Activated CD4-positive, alpha-beta T cell treated with anti-CD3 and anti-CD28 coated beads, Interleukin-2, amount 10 ng/mL, durations not matched to agents 7 days and 5 days (primary cell): ENCODE data around the gene NLGN1. TPM values are rescaled to one million over a fixed set of nuclear protein-coding genes. Genes with fewer than 3 reads are reported as not detected.

Experiments used
- CTCF ChIA-PET: fragments of 350-600 bp; sonication (Branson Sonifier 250); formaldehyde crosslinking; loops from one replicate; lab custom pipeline; 2021; ENCODE audit warnings: antibody characterized with exemption; lab: Charles Lee
- POLR2A ChIA-PET: fragments of 350-600 bp; sonication (Branson Sonifier 250); formaldehyde crosslinking; loops from one replicate; lab custom pipeline; 2021; ENCODE audit warnings: antibody characterized with exemption; lab: Charles Lee
- DNase-seq: peaks from one replicate; pipeline ENCODE4 v3.0.0-alpha.2; 2020
- H3K27ac Mint-ChIP-seq: one replicate; pipeline ENCODE4 v1.8.0; 2021; ENCODE audit warnings: mild to moderate bottlenecking, moderate library complexity, mixed read lengths
- H3K27me3 Mint-ChIP-seq: one replicate; pipeline ENCODE4 v1.8.0; 2021; ENCODE audit warnings: mixed read lengths
- H3K36me3 Mint-ChIP-seq: one replicate; pipeline ENCODE4 v1.8.0; 2021; ENCODE audit warnings: low read depth, mixed read lengths
- H3K4me1 Mint-ChIP-seq: one replicate; pipeline ENCODE4 v1.8.0; 2021; ENCODE audit warnings: mixed read lengths
- H3K4me3 Mint-ChIP-seq: one replicate; pipeline ENCODE4 v1.8.0; 2021; ENCODE audit warnings: mild to moderate bottlenecking, moderate library complexity, mixed read lengths
- H3K9me3 Mint-ChIP-seq: one replicate; pipeline ENCODE4 v1.8.0; 2021; ENCODE audit warnings: mixed read lengths
- total RNA-seq, 2 experiments: library from RNA; stranded (reverse); gene quantifications; one replicate each; pipeline ENCODE4 v1.2.3, GENCODE V29; 2021

Gene NLGN1
- total RNA-seq, 2 experiments from 2014 or later = not detected

- no peak overlapping the region for H3K4me3 Mint-ChIP-seq
- H3K27me3 Mint-ChIP-seq = no peaks in the 10 kb centered on the region
- DNase-seq = no peak
- no peaks in the 10 kb centered on the region for H3K36me3 Mint-ChIP-seq
- H3K9me3 Mint-ChIP-seq = no peaks in the 10 kb centered on the region
- no peaks in the 10 kb centered on the region for H3K4me1 Mint-ChIP-seq
- CTCF ChIA-PET = no interaction called here
- POLR2A ChIA-PET = no interaction called here
- H3K27ac Mint-ChIP-seq = no peak overlapping the region
Observed at GRCh38 chr3:173913974-173914421, 516.5 kb downstream of the NLGN1 start.

- POLR2A ChIA-PET = no interaction called here
- no peaks in the 10 kb centered on the region for H3K4me1 Mint-ChIP-seq
- no peak overlapping the region for H3K4me3 Mint-ChIP-seq
- H3K27me3 Mint-ChIP-seq = no peaks in the 10 kb centered on the region
- no peak overlapping the region for H3K27ac Mint-ChIP-seq
- H3K9me3 Mint-ChIP-seq = no peaks in the 10 kb centered on the region
- CTCF ChIA-PET = no interaction called here
- no peaks in the 10 kb centered on the region for H3K36me3 Mint-ChIP-seq
- no peak for DNase-seq
Observed at GRCh38 chr3:173916799-173917198, 519.3 kb downstream of the NLGN1 start.

GRCh38 chr3:173920386-173920785 is 522.8 kb downstream of the NLGN1 start:
- Mint-ChIP-seq H3K4me3 (no peak overlapping the region), H3K27ac (no peak overlapping the region), H3K27me3 (no peaks in the 10 kb centered on the region), H3K9me3 (no peaks in the 10 kb centered on the region), H3K36me3 (no peaks in the 10 kb centered on the region), H3K4me1 (no peaks in the 10 kb centered on the region)
- ChIA-PET POLR2A (no interaction called here), CTCF (no interaction called here)
- no peak for DNase-seq

- no peak overlapping the region for H3K27ac Mint-ChIP-seq
- no peak overlapping the region for H3K4me3 Mint-ChIP-seq
- H3K27me3 Mint-ChIP-seq = no peaks in the 10 kb centered on the region
- H3K9me3 Mint-ChIP-seq = no peaks in the 10 kb centered on the region
- no peaks in the 10 kb centered on the region for H3K36me3 Mint-ChIP-seq
- POLR2A ChIA-PET = no interaction called here
- no peaks in the 10 kb centered on the region for H3K4me1 Mint-ChIP-seq
- DNase-seq = no peak
- CTCF ChIA-PET = no interaction called here
Observed at GRCh38 chr3:173921732-173922131, 524.2 kb downstream of the NLGN1 start.

- no peak overlapping the region for H3K4me3 Mint-ChIP-seq
- ChIA-PET POLR2A (no interaction called here), CTCF (no interaction called here)
- DNase-seq = no peak
- no peaks in the 10 kb centered on the region for H3K4me1 Mint-ChIP-seq
- no peaks in the 10 kb centered on the region for H3K27me3 Mint-ChIP-seq
- no peaks in the 10 kb centered on the region for H3K36me3 Mint-ChIP-seq
- no peak overlapping the region for H3K27ac Mint-ChIP-seq
- no peaks in the 10 kb centered on the region for H3K9me3 Mint-ChIP-seq
Observed at GRCh38 chr3:173923204-173923603, 525.7 kb downstream of the NLGN1 start.

- H3K36me3 Mint-ChIP-seq = no peaks in the 10 kb centered on the region
- DNase-seq = no peak
- no peaks in the 10 kb centered on the region for H3K4me1 Mint-ChIP-seq
- POLR2A ChIA-PET = no interaction called here
- no peaks in the 10 kb centered on the region for H3K9me3 Mint-ChIP-seq
- H3K27me3 Mint-ChIP-seq = no peaks in the 10 kb centered on the region
- no peak overlapping the region for H3K27ac Mint-ChIP-seq
- no peak overlapping the region for H3K4me3 Mint-ChIP-seq
- CTCF ChIA-PET = no interaction called here
Observed at GRCh38 chr3:173930251-173930650, 532.7 kb downstream of the NLGN1 start.

GRCh38 chr3:173932624-173933023 is 535.1 kb downstream of the NLGN1 start:
- H3K9me3 Mint-ChIP-seq = no peaks in the 10 kb centered on the region
- ChIA-PET POLR2A (no interaction called here), CTCF (no interaction called here)
- no peaks in the 10 kb centered on the region for H3K4me1 Mint-ChIP-seq
- H3K27me3 Mint-ChIP-seq = no peaks in the 10 kb centered on the region
- DNase-seq = no peak
- no peak overlapping the region for H3K4me3 Mint-ChIP-seq
- H3K36me3 Mint-ChIP-seq = no peaks in the 10 kb centered on the region
- H3K27ac Mint-ChIP-seq = no peak overlapping the region

GRCh38 chr3:173933113-173933512 is 535.6 kb downstream of the NLGN1 start:
- no peak overlapping the region for H3K4me3 Mint-ChIP-seq
- H3K27me3 Mint-ChIP-seq = no peaks in the 10 kb centered on the region
- H3K9me3 Mint-ChIP-seq = no peaks in the 10 kb centered on the region
- ChIA-PET POLR2A (no interaction called here), CTCF (no interaction called here)
- H3K4me1 Mint-ChIP-seq = no peaks in the 10 kb centered on the region
- H3K36me3 Mint-ChIP-seq = no peaks in the 10 kb centered on the region
- no peak for DNase-seq
- H3K27ac Mint-ChIP-seq = no peak overlapping the region

- ChIA-PET CTCF (no interaction called here), POLR2A (no interaction called here)
- H3K4me1 Mint-ChIP-seq = no peaks in the 10 kb centered on the region
- H3K9me3 Mint-ChIP-seq = no peaks in the 10 kb centered on the region
- no peaks in the 10 kb centered on the region for H3K36me3 Mint-ChIP-seq
- no peaks in the 10 kb centered on the region for H3K27me3 Mint-ChIP-seq
- no peak overlapping the region for H3K27ac Mint-ChIP-seq
- DNase-seq = no peak
- H3K4me3 Mint-ChIP-seq = no peak overlapping the region
Observed at GRCh38 chr3:173936316-173936715, 538.8 kb downstream of the NLGN1 start.

GRCh38 chr3:173938159-173938558 is 540.6 kb downstream of the NLGN1 start:
- POLR2A ChIA-PET = no interaction called here
- no peak overlapping the region for H3K27ac Mint-ChIP-seq
- H3K36me3 Mint-ChIP-seq = no peaks in the 10 kb centered on the region
- H3K4me3 Mint-ChIP-seq = no peak overlapping the region
- CTCF ChIA-PET = no interaction called here
- no peaks in the 10 kb centered on the region for H3K4me1 Mint-ChIP-seq
- no peaks in the 10 kb centered on the region for H3K9me3 Mint-ChIP-seq
- no peaks in the 10 kb centered on the region for H3K27me3 Mint-ChIP-seq
- DNase-seq = no peak

GRCh38 chr3:173938616-173939015 is 541.1 kb downstream of the NLGN1 start:
- no peak for DNase-seq
- no peaks in the 10 kb centered on the region for H3K9me3 Mint-ChIP-seq
- no peak overlapping the region for H3K4me3 Mint-ChIP-seq
- ChIA-PET CTCF (no interaction called here), POLR2A (no interaction called here)
- H3K27me3 Mint-ChIP-seq = no peaks in the 10 kb centered on the region
- no peaks in the 10 kb centered on the region for H3K36me3 Mint-ChIP-seq
- H3K4me1 Mint-ChIP-seq = no peaks in the 10 kb centered on the region
- no peak overlapping the region for H3K27ac Mint-ChIP-seq

- Mint-ChIP-seq H3K4me1 (no peaks in the 10 kb centered on the region), H3K9me3 (no peaks in the 10 kb centered on the region), H3K27ac (no peak overlapping the region), H3K36me3 (no peaks in the 10 kb centered on the region), H3K4me3 (no peak overlapping the region), H3K27me3 (no peaks in the 10 kb centered on the region)
- ChIA-PET CTCF (no interaction called here), POLR2A (no interaction called here)
- no peak for DNase-seq
Observed at GRCh38 chr3:173939331-173939730, 541.8 kb downstream of the NLGN1 start.

- no peaks in the 10 kb centered on the region for H3K4me1 Mint-ChIP-seq
- no peaks in the 10 kb centered on the region for H3K9me3 Mint-ChIP-seq
- H3K4me3 Mint-ChIP-seq = no peak overlapping the region
- POLR2A ChIA-PET = no interaction called here
- no peaks in the 10 kb centered on the region for H3K27me3 Mint-ChIP-seq
- H3K36me3 Mint-ChIP-seq = no peaks in the 10 kb centered on the region
- no peak for DNase-seq
- H3K27ac Mint-ChIP-seq = no peak overlapping the region
- CTCF ChIA-PET = no interaction called here
Observed at GRCh38 chr3:173943264-173943663, 545.7 kb downstream of the NLGN1 start.

- DNase-seq = no peak
- H3K27me3 Mint-ChIP-seq = no peaks in the 10 kb centered on the region
- ChIA-PET POLR2A (no interaction called here), CTCF (no interaction called here)
- H3K4me1 Mint-ChIP-seq = no peaks in the 10 kb centered on the region
- no peaks in the 10 kb centered on the region for H3K9me3 Mint-ChIP-seq
- no peaks in the 10 kb centered on the region for H3K36me3 Mint-ChIP-seq
- H3K4me3 Mint-ChIP-seq = no peak overlapping the region
- H3K27ac Mint-ChIP-seq = no peak overlapping the region
Observed at GRCh38 chr3:173945170-173945569, 547.6 kb downstream of the NLGN1 start.
